HG03571 (cell line): ENCODE data around the gene S100A10.

Experiments used
- ATAC-seq: cut with Tn5 transposase; IDR thresholded peaks from one replicate; pipeline ENCODE4 v1.9.1; 2021; ENCODE audit not compliant: unreplicated experiment

The S100A10 gene

DNA sequence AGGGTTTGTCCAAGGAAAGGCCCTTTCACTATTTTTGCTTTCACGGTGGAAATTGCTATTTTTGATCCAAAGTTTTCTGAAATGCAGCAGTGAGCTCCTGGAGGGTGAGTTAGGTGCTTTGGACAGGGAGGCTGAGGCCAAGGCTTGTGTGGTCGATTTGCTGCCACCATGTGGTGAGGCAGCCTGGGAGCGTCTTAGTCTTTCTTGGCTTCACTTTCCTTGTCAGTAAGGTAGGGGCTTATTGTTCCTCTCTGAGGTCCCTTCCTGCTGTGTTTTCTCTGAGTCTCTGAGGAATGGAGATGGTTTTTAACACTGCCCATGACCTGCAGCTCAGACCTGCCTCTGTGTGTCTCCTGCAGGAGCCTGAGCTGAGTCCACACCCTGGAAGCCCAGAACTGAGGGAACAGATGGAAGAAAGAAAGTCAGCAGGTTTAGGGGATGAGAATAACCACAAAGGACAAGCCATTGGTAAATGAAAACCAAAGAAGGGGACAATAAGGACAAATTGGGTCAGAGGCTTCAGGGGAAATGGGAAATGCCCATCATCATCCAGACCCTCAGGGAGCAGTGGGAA lies 20.1 kb upstream of the S100A10 start:
- ATAC-seq: no peak

- no peak for ATAC-seq
Measured at GRCh38 chr1:152009691-152010090, 16.0 kb upstream of the S100A10 start.

- no peak for ATAC-seq
Measured at GRCh38 chr1:152007047-152007446, 13.4 kb upstream of the S100A10 start.

DNA sequence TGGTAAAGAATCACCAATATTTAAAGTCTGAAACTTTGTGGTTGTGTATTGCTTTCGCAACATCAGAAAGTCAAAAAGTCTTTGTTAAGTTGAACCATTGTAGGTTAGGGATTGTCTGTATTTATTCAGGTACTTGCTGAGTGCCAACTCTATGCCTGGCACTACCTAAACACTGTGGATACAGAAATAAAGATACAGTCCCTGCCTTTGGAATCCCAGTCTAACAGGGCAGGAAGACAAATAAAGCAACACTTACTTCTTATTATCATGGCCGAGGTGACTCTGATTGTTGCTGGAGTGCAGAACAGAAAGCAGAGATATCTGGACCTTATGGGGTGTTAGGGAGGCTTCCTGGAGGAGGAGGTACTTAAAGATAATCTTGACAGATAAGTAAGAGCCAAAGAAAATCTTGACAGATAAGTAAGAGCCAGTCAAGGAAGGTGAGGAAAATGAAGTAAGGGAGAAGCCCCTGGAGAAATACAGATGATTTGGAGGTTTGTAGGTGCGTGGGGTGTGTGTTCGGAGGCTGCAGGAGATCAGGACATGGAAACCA lies 11.8 kb upstream of the S100A10 start:
- ATAC-seq: no peak

- no peak for ATAC-seq
Measured at GRCh38 chr1:152003846-152004442, 10.3 kb upstream of the S100A10 start.

- no peak for ATAC-seq
Measured at GRCh38 chr1:152002960-152003359, 9.3 kb upstream of the S100A10 start.

- ATAC-seq: no peak
Measured at GRCh38 chr1:152001631-152002584, 8.2 kb upstream of the S100A10 start.

- ATAC-seq: no peak
Measured at GRCh38 chr1:152000964-152001630, 7.4 kb upstream of the S100A10 start.

GRCh38 chr1:151998611-151999362 lies 5.1 kb upstream of the S100A10 start:
- ATAC-seq: no peak

DNA sequence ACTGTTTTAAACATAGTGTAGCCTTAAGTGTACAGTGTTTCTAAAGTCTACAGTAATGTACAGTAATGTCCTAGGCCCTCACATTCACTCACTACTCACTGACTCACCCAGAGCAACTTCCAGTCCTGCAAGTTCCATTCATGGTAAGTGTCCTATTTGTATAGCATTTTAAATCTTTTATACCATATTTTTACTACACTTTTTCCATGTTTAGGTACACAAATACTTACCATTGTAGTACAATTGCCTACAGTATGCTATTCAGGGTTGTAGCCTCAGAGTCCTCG lies 3.6 kb upstream of the S100A10 start:
- ATAC-seq: no peak

DNA sequence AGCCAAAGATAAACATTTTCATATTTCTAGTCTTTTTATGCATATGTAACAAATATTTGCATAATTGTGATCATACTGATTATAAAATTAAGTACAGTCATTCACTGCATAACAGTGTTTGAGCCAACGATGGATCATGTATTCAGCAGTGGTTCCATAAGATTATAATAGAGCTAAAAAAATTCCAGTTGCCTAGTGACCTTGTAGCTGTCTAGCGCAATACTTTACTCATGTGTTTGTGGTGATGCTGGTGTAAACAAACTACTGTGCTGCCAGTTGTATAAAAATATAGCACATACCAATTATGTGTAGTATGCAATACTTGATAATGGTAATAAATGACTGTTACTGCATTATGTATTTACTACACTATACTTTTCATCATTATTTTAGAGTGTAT lies 2.1 kb upstream of the S100A10 start:
- ATAC-seq: no peak

DNA sequence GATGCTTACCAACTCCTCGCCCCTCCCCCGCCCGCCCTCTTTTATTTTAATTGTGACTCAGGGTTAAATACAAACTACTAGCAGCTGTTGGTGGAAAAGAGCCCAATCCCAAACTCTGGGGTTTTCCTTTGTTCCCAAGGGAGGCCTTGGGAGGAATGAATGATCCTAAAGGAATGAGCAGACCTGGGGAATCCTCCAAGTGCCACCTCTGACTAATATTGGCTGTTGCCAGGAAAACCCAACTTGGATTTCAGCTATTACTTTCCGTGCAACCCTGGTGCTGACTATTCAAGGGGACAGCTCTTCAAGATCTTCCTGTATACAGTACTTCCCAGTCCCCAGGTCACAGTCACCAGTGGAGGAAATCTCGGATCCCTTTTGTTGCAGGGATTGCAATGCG lies 1.3 kb upstream of the S100A10 start:
- ATAC-seq: no peak

DNA sequence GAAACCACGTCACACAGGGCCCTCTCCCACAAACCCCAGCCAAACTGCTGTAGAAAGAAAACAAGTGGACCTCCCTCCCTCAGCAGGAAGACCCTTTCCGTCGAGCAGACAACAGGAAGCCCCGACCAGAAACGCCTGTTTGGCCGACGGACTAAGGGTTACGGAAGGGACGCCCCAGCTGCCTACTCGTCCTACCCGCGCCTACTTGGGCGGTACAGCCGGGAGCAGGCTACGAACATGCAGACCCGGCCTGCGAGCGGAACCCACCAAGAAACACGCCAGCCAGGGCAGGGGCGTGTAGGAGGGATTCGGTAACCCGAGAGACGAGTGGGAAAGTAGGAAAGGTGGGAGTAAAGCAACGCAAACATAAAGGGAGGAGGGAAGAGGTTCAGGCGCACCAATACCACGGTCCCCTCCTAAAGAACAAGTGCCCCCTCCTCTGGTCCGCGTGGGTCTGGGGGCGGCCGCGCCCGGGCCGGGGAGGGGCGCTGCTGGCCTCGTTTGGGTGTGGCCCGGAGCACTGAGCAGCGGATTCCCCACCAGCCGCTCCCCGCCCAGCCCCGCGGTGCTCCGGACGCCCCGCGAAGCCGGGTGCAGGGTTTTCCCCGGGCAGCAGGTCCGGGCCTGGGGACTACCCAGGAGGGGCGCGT lies 450 bp downstream of the S100A10 start:
- no peak for ATAC-seq

GRCh38 chr1:151992303-151993083 lies 1.2 kb downstream of the S100A10 start:
- ATAC-seq: no peak

DNA sequence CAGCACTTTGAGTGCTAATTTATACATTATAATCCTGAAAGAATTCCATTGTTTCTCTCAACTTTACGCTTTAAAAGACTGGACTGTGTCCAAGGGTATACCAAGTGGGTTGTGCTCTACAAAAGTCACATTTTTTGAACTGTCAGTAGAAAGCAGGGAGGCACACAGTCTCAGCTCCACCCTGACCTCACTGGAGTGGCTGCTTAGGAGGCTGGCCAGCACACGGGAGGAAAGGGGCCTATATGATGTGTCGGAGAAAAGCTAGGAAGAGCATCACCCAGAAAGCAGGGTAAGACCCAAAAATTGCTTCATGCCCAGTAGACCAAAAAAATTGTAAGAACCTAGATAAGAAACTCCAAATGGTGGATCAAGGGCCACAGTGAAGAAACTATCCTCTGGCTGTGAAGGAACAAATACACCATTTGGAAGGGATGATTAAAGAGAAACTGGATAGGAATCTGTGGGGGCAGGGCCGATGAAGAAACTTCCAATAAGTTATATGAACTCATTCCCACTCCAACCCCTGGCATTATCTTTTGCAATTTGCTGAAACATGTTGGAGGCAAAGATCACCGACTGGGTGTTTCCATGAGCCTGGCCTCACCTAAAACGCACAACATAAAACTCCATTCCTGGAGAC lies 1.9 kb downstream of the S100A10 start:
- no peak for ATAC-seq

DNA sequence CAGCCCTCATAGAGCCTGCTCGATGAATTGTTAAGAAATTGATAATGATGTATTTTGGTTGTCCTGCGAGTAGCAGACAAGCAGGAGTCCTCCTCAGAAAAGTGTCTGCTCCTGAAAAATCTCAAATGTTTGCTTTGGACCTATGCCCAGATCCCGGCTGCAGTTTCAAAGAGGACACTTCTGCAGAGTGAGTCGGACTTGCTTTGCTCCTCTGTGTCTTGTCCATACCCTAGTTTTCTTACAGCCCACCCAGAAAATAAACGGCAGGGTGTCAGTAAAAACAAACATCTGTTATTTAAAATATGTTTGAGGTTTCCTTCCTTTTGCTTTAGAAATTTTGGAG lies 2.8 kb downstream of the S100A10 start:
- no peak for ATAC-seq

DNA sequence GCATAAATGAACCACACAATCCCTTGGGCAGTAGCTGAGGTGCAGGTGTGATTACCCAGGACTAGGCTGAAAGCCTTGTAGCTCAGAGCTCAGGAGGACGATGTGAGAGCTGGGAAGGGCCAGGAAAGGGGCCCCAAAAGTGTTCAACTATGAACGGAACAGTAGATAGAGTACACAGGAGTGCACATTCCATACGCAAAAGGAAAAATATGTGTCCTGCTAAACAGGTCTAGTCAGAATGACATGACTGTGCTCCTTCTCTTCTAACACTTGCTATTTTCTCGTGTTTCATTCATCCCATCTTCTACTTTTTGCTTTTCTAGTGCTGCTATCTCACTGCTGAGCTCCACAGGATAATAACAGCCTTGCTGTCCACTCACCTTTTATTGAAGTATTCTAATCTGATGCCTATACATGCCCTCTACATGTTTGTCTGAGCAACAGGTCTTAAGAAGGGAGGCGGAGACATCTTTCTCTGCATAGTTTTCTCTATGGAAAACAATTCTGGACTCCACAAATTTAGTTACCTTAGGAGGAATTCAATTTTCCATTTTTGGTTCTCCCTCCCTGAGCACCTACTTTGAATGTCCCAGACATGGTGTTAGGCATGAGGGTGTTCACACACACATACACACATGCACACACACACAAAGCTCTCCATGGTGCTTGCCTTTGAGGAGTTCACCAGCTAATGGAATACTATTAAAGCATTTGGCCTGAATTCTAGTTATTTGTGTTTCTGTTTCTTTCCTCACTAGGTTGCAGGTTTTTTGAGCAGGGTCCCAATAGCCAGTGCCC lies 3.4 kb downstream of the S100A10 start:
- no peak for ATAC-seq

GRCh38 chr1:151989211-151989862 lies 4.3 kb downstream of the S100A10 start:
- no peak for ATAC-seq
